K562 (cell line): ENCODE results near the gene RNF103.

Experiments used
- BRF2 ChIP-seq: IDR thresholded peaks from 3 replicates; pipeline ENCODE4 v1.6.1; 2011; ENCODE audit warnings: borderline replicate concordance, mild to moderate bottlenecking; ENCODE audit not compliant: insufficient read length, insufficient read depth
- CTCF ChIP-seq, 3 experiments: IDR thresholded peaks in 2 of 3; conservative IDR thresholded peaks in 1 of 3; 2 replicates each; pipeline ENCODE4 v1.5.1; 2011 to 2012; ENCODE audit warnings: low read length in 3 of 3, mild to moderate bottlenecking in 3 of 3, control low read depth in 2 of 3, improper control_type of control experiment in 1 of 3, inconsistent platforms in 1 of 3, low read depth in 1 of 3, mixed read lengths in 1 of 3, moderate library complexity in 1 of 3; ENCODE audit not compliant: insufficient read depth in 2 of 3
- E2F6 ChIP-seq, 2 experiments: IDR thresholded peaks; 2 replicates each; pipeline ENCODE4 v1.6.1; 2011; ENCODE audit warnings: borderline replicate concordance in 1 of 2, control low read depth in 1 of 2, low read depth in 1 of 2, low read length in 1 of 2, mild to moderate bottlenecking in 1 of 2, mixed read lengths in 1 of 2, moderate library complexity in 1 of 2; ENCODE audit not compliant: insufficient read depth in 1 of 2, insufficient read length in 1 of 2, poor library complexity in 1 of 2, severe bottlenecking in 1 of 2; ENCODE audit errors: extremely low read depth in 1 of 2
- EZH2 ChIP-seq: IDR thresholded peaks from 2 replicates; pipeline ENCODE4 v1.6.1; 2012; ENCODE audit warnings: low read depth, mild to moderate bottlenecking, inconsistent platforms, low read length, borderline replicate concordance
- HDAC6 ChIP-seq: IDR thresholded peaks from 2 replicates; pipeline ENCODE4 v1.6.1; 2012; ENCODE audit warnings: low read depth, mild to moderate bottlenecking, control low read depth, inconsistent platforms, low read length, moderate library complexity
- JUNB ChIP-seq: fragments of 450-650 bp; formaldehyde crosslinking; conservative IDR thresholded peaks from 2 replicates; pipeline ENCODE4 v1.4.0; 2020; ENCODE audit warnings: mild to moderate bottlenecking
- NONO ChIP-seq, 2 experiments: fragments of 200-400 bp in 1 of 2; fragments of 450-650 bp in 1 of 2; formaldehyde crosslinking in 1 of 2; IDR thresholded peaks; 2 replicates each; pipeline ENCODE4 v1.6.1; 2017; ENCODE audit warnings: low read depth in 2 of 2, mild to moderate bottlenecking in 2 of 2, moderate library complexity in 2 of 2, low read length in 1 of 2
- SAP30 ChIP-seq: fragments of 200-600 bp; sonication (generic); IDR thresholded peaks from 2 replicates; pipeline ENCODE4 v1.6.1; 2012; ENCODE audit warnings: borderline replicate concordance, low read depth, mild to moderate bottlenecking, moderate library complexity, low read length, control low read depth, inconsistent platforms; ENCODE audit not compliant: insufficient read depth, poor library complexity, severe bottlenecking
- SMAD3 ChIP-seq: fragments of 450-650 bp; formaldehyde crosslinking; conservative IDR thresholded peaks from 2 replicates; pipeline ENCODE4 v1.4.0; 2020; ENCODE audit warnings: mild to moderate bottlenecking
- SMARCA5 ChIP-seq: fragments of 450-650 bp; IDR thresholded peaks from 2 replicates; pipeline ENCODE4 v1.6.1; 2016
- ZBTB34 ChIP-seq: fragments of 250-450 bp; sonication (Bioruptor Pico); IDR thresholded peaks from 2 replicates; pipeline ENCODE4 v1.8.0; 2021; ENCODE audit warnings: mild to moderate bottlenecking, moderate library complexity
- ZBTB5 ChIP-seq: fragments of 450-650 bp; IDR thresholded peaks from 2 replicates; pipeline ENCODE4 v1.6.1; 2017; ENCODE audit warnings: antibody characterized with exemption

- no peak for TF ChIP-seq SMARCA5
- no peak for TF ChIP-seq HDAC6
- no peak for TF ChIP-seq CTCF (IDR thresholded peaks at IDR 0.05 in 2 of 3, conservative IDR thresholded peaks at IDR 0.05 in 1 of 3; ENCODE audit: insufficient read depth in 2 of 3, low read depth in 1 of 3, low read length in 3 of 3)
- no peak for TF ChIP-seq EZH2
- TF ChIP-seq JUNB (CRISPR knock-in tag), result no peak
- no peak for TF ChIP-seq NONO (IDR thresholded peaks at IDR 0.05; ENCODE audit: low read depth in 2 of 2, low read length in 1 of 2)
- TF ChIP-seq E2F6 (IDR thresholded peaks at IDR 0.05; ENCODE audit: borderline replicate concordance in 1 of 2, extremely low read depth in 1 of 2, insufficient read depth in 1 of 2, insufficient read length in 1 of 2, low read depth in 1 of 2, low read length in 1 of 2, poor library complexity in 1 of 2, severe bottlenecking in 1 of 2), result no peak
- no peak for TF ChIP-seq BRF2
- no peak for TF ChIP-seq ZBTB34 (CRISPR knock-in tag)
- no peak for TF ChIP-seq SAP30
- TF ChIP-seq SMAD3 (CRISPR knock-in tag), result no peak
- no peak for TF ChIP-seq ZBTB5
Measured at GRCh38 chr2:86610871-86611270, 12.8 kb downstream of the RNF103 start.
